Muscle of leg (tissue), 11 donors: ENCODE results near the gene NSMCE4A. TPM values are rescaled to one million over a fixed set of nuclear protein-coding genes. Genes with fewer than 3 reads are reported as not detected.
"Not testable (repeated sequence)": the region's sequence is repeated elsewhere in the genome, so short reads cannot be mapped to it uniquely, and the experiment has no call there.

Experiments
- DNase-seq: peaks from one replicate; pipeline ENCODE4 v3.0.0; 2013
- H3K27ac ChIP-seq: one replicate; pipeline ENCODE4 v1.5.1; 2013; ENCODE audit warnings: mild to moderate bottlenecking, low read length, control low read depth
- H3K27me3 ChIP-seq: one replicate; pipeline ENCODE4 v1.6.1; 2013; ENCODE audit warnings: low read length; ENCODE audit not compliant: control insufficient read depth, insufficient read depth
- H3K36me3 ChIP-seq: one replicate; pipeline ENCODE4 v1.6.1; 2013; ENCODE audit warnings: low read length; ENCODE audit not compliant: control insufficient read depth, insufficient read depth
- H3K4me1 ChIP-seq: one replicate; pipeline ENCODE4 v1.6.1; 2013; ENCODE audit warnings: low read length; ENCODE audit not compliant: control insufficient read depth, insufficient read depth
- H3K4me3 ChIP-seq: one replicate; pipeline ENCODE4 v1.5.1; 2013; ENCODE audit warnings: low read length, control low read depth
- H3K9me3 ChIP-seq: replicated peaks from 2 replicates; pipeline ENCODE4 v1.6.1; 2013; ENCODE audit warnings: low read depth, low read length; ENCODE audit not compliant: control insufficient read depth
- WGBS: methylation state at CpG from one replicate; pipeline ENCODE4 v1.1.5; 2013; ENCODE audit warnings: missing lambda C conversion rate; ENCODE audit not compliant: insufficient coverage; 5-methylcytosine and 5-hydroxymethylcytosine counted together
- polyA plus RNA-seq, 8 donors: library from polyadenylated mRNA; unstranded; fragments of 120-200 nt; gene quantifications; one replicate each; pipeline versions ENCODE4 v1.2.1 to v1.2.3, GENCODE V29; 2013; ENCODE audit warnings: inconsistent platforms in 1 of 8, low replicate concordance in 1 of 8; ENCODE audit not compliant: insufficient read length in 8 of 8, insufficient read depth in 1 of 8
- total RNA-seq: library from RNA; stranded (reverse); fragments of 120-200 nt; gene quantifications from one replicate; pipeline ENCODE4 v1.2.4, GENCODE V29; 2013

The NSMCE4A gene
- total and polyA plus RNA-seq, 9 donors: 34.8 to 46.6 (median 41.6) TPM

- no peak overlapping the region for H3K4me3 ChIP-seq
- H3K36me3 ChIP-seq: no peaks in the 10 kb centered on the region
- H3K27me3 ChIP-seq: peaks cover 16% of the 10 kb centered on the region
- 67% methylated on average over 1 of the region's 7 CpGs for WGBS
- H3K27ac ChIP-seq: peak overlapping the region; percentile 17
- DNase-seq: no peak
- no peaks in the 10 kb centered on the region for H3K9me3 ChIP-seq
- H3K4me1 ChIP-seq: peaks cover 20% of the 10 kb centered on the region
Observed at GRCh38 chr10:122018491-122018890, 43.5 kb upstream of the NSMCE4A start.

- no CpG with 5 or more reads among the region's 4 CpGs for WGBS
- H3K4me1 ChIP-seq: peaks cover 23% of the 10 kb centered on the region
- H3K9me3 ChIP-seq, H3K27ac ChIP-seq, DNase-seq, H3K36me3 ChIP-seq, H3K4me3 ChIP-seq: not testable (repeated sequence)
- H3K27me3 ChIP-seq: peaks cover 16% of the 10 kb centered on the region
Observed at GRCh38 chr10:122017926-122018325, 42.9 kb upstream of the NSMCE4A start.

- Histone ChIP-seq H3K9me3 (peaks cover 2% of the 10 kb centered on the region), H3K27me3 (peaks cover 16% of the 10 kb centered on the region), H3K27ac (no peak overlapping the region), H3K36me3 (no peaks in the 10 kb centered on the region), H3K4me3 (no peak overlapping the region), H3K4me1 (peaks cover 20% of the 10 kb centered on the region)
- no peak for DNase-seq
- 60% methylated on average over 1 of the region's 3 CpGs for whole genome bisulfite sequencing
Observed at GRCh38 chr10:122014652-122015248, 39.7 kb upstream of the NSMCE4A start.

- WGBS: 75% methylated on average over 8 of the region's 8 CpGs
- H3K4me3 ChIP-seq: no peak overlapping the region
- peak overlapping the region; percentile 67 for H3K27ac ChIP-seq
- peaks cover 2% of the 10 kb centered on the region for H3K9me3 ChIP-seq
- H3K27me3 ChIP-seq: peaks cover 5% of the 10 kb centered on the region
- DNase-seq: peak; percentile 38
- peaks cover 6% of the 10 kb centered on the region for H3K4me1 ChIP-seq
- H3K36me3 ChIP-seq: no peaks in the 10 kb centered on the region
Observed at GRCh38 chr10:122013311-122013780, 38.3 kb upstream of the NSMCE4A start.

GRCh38 chr10:122012731-122013130, 37.7 kb upstream of the NSMCE4A start:
- 84% methylated on average over 3 of the region's 5 CpGs for WGBS
- H3K4me3 ChIP-seq: no peak overlapping the region
- peaks cover 5% of the 10 kb centered on the region for H3K27me3 ChIP-seq
- peak overlapping the region; percentile 67 for H3K27ac ChIP-seq
- H3K4me1 ChIP-seq: peaks cover 6% of the 10 kb centered on the region
- DNase-seq: no peak
- H3K36me3 ChIP-seq: no peaks in the 10 kb centered on the region
- H3K9me3 ChIP-seq: peaks cover 2% of the 10 kb centered on the region

GRCh38 chr10:122010405-122011050, 35.5 kb upstream of the NSMCE4A start:
- DNase-seq: no peak
- H3K27me3 ChIP-seq: no peaks in the 10 kb centered on the region
- peaks cover 2% of the 10 kb centered on the region for H3K9me3 ChIP-seq
- WGBS: 92% methylated on average over 2 of the region's 4 CpGs
- H3K4me3 ChIP-seq: no peak overlapping the region
- no peaks in the 10 kb centered on the region for H3K36me3 ChIP-seq
- H3K4me1 ChIP-seq: peaks cover 6% of the 10 kb centered on the region
- no peak overlapping the region for H3K27ac ChIP-seq

GRCh38 chr10:122007415-122007814, 32.4 kb upstream of the NSMCE4A start:
- no peaks in the 10 kb centered on the region for H3K4me1 ChIP-seq
- H3K27ac ChIP-seq: no peak overlapping the region
- no peak for DNase-seq
- no peak overlapping the region for H3K4me3 ChIP-seq
- H3K36me3 ChIP-seq: no peaks in the 10 kb centered on the region
- whole genome bisulfite sequencing: no CpG with 5 or more reads among the region's 3 CpGs
- H3K9me3 ChIP-seq: peaks cover 2% of the 10 kb centered on the region
- H3K27me3 ChIP-seq: no peaks in the 10 kb centered on the region

GRCh38 chr10:122001698-122002097, 26.7 kb upstream of the NSMCE4A start:
- Histone ChIP-seq H3K9me3 (peaks cover 7% of the 10 kb centered on the region), H3K27me3 (peaks cover 2% of the 10 kb centered on the region), H3K4me3 (no peak overlapping the region), H3K27ac (no peak overlapping the region), H3K4me1 (peaks cover 4% of the 10 kb centered on the region), H3K36me3 (no peaks in the 10 kb centered on the region)
- no peak for DNase-seq
- WGBS: no CpG with 5 or more reads among the region's 1 CpG

- Histone ChIP-seq H3K27me3 (peaks cover 2% of the 10 kb centered on the region), H3K4me3 (no peak overlapping the region), H3K27ac (no peak overlapping the region), H3K36me3 (no peaks in the 10 kb centered on the region), H3K9me3 (peaks cover 7% of the 10 kb centered on the region), H3K4me1 (peaks cover 10% of the 10 kb centered on the region)
- DNase-seq: peak; percentile 64
- no CpG with 5 or more reads among the region's 4 CpGs for WGBS
Observed at GRCh38 chr10:121999301-121999700, 24.3 kb upstream of the NSMCE4A start.

GRCh38 chr10:121998462-121998861, 23.4 kb upstream of the NSMCE4A start:
- Histone ChIP-seq H3K36me3 (no peaks in the 10 kb centered on the region), H3K27ac (no peak overlapping the region), H3K27me3 (peaks cover 2% of the 10 kb centered on the region), H3K4me1 (peaks cover 14% of the 10 kb centered on the region), H3K4me3 (no peak overlapping the region), H3K9me3 (peaks cover 7% of the 10 kb centered on the region)
- WGBS: 50% methylated on average over 4 of the region's 6 CpGs
- peak; percentile 47 for DNase-seq
